Brain microvascular endothelial cell (primary cell): ENCODE measurements around the gene NOS1.

Experiments used
- DNase-seq: peaks from one replicate; pipeline ENCODE4 v3.0.0-alpha.2; 2020
- H3K27ac ChIP-seq: fragments of 250-450 bp; sonication (Bioruptor Pico); 2 replicates; pipeline ENCODE4 v1.5.1; 2020; ENCODE audit warnings: mild to moderate bottlenecking, moderate library complexity
- H3K27me3 ChIP-seq: fragments of 250-450 bp; sonication (Bioruptor Pico); replicated peaks from 2 replicates; pipeline ENCODE4 v1.5.1; 2020; ENCODE audit warnings: mild to moderate bottlenecking
- H3K36me3 ChIP-seq: fragments of 250-450 bp; sonication (Bioruptor Pico); replicated peaks from 2 replicates; pipeline ENCODE4 v1.5.1; 2020; ENCODE audit warnings: mild to moderate bottlenecking
- H3K4me3 ChIP-seq: 2 replicates; pipeline ENCODE4 v1.5.1; 2011; ENCODE audit warnings: low read depth, mild to moderate bottlenecking, control low read depth, low read length, moderate library complexity
- in situ Hi-C: cut with HindIII; loops from 2 replicates; pipeline ENCODE4 v1.10.0; 2017; ENCODE audit warnings: low sequenced_read_pairs, low pct_ligation_motif_present
- TF ChIP-seq, protein P1 (sequence below): IDR thresholded peaks from 2 replicates; pipeline ENCODE4 v1.5.1; 2011; ENCODE audit warnings: low read depth, mild to moderate bottlenecking, moderate library complexity, low read length, control low read depth, inconsistent platforms; ENCODE audit errors: missing control alignments

NOS1 gene

DNA sequence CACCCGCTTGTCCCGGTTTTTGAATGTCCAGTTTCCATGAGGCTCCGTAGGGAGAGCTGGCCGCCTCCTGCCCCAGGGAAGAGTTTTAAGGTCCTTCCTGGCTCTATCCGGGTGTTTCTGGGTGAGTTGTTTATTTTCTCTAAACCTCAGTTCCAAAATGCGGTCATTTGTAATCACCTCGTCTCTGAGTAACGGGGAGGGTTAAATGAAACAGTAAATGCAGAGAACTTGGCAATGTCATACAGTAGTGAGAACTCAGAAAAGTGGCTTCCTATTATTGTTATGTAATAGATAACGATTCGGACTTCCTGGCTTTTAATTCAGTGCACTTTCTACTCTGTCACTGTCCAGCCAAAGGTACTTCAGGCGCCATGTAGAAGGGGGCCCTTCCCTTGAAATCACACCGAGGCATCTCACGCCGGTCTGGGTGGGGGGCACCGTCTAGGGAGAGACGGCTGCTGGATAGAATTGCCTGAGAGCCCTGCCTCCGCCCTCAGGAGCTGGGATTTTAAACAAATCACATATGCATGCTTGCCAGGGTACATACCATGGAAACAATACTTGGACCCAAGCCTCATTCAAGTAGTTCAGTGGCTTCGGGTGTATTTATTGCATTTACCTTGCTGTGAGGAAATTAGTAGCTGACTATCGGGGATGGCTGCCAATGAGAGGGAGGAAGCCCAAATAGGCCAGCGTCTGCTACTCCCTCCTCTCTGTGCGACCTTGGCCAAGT is 26.4 kb downstream of the NOS1 start:
- TF ChIP-seq, protein P1, sequence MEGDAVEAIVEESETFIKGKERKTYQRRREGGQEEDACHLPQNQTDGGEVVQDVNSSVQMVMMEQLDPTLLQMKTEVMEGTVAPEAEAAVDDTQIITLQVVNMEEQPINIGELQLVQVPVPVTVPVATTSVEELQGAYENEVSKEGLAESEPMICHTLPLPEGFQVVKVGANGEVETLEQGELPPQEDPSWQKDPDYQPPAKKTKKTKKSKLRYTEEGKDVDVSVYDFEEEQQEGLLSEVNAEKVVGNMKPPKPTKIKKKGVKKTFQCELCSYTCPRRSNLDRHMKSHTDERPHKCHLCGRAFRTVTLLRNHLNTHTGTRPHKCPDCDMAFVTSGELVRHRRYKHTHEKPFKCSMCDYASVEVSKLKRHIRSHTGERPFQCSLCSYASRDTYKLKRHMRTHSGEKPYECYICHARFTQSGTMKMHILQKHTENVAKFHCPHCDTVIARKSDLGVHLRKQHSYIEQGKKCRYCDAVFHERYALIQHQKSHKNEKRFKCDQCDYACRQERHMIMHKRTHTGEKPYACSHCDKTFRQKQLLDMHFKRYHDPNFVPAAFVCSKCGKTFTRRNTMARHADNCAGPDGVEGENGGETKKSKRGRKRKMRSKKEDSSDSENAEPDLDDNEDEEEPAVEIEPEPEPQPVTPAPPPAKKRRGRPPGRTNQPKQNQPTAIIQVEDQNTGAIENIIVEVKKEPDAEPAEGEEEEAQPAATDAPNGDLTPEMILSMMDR, result no peak
- H3K4me3 ChIP-seq, result no peak overlapping the region
- no peak overlapping the region for H3K27ac ChIP-seq
- H3K27me3 ChIP-seq, result no peaks in the 10 kb centered on the region
- in situ Hi-C loops, result no loop called here
- H3K36me3 ChIP-seq, result no peaks in the 10 kb centered on the region
- no peak for DNase-seq

GRCh38 chr12:117334051-117334450 is 27.4 kb downstream of the NOS1 start:
- Histone ChIP-seq H3K4me3 (no peak overlapping the region), H3K27ac (no peak overlapping the region), H3K27me3 (no peaks in the 10 kb centered on the region), H3K36me3 (no peaks in the 10 kb centered on the region)
- in situ Hi-C loops, result no loop called here
- no peak for DNase-seq
- TF ChIP-seq, protein P1, result no peak

GRCh38 chr12:117333331-117333881 is 28.0 kb downstream of the NOS1 start:
- DNase-seq, result no peak
- Histone ChIP-seq H3K36me3 (no peaks in the 10 kb centered on the region), H3K27me3 (no peaks in the 10 kb centered on the region), H3K27ac (no peak overlapping the region), H3K4me3 (no peak overlapping the region)
- TF ChIP-seq, protein P1, result no peak
- in situ Hi-C loops, result no loop called here

DNA sequence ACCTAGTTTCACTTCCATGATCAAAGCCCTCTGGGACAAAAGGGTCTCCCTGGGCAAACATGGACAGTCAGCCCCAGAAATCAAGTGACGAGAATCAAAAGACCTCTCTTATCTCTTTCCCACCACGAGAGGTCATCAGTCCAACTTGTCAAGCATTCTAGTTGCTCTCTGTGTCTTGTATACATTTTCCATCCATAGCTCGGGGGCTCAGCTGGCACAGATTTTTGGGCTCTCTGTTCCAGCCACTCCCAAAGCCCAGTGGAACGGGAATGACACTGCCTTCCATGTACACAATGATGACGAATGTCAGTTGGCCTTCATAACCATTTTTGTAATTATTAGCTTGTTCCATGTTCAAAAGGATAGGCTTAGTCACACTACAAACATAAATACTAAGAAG is 29.7 kb downstream of the NOS1 start:
- no peaks in the 10 kb centered on the region for H3K27me3 ChIP-seq
- H3K27ac ChIP-seq, result no peak overlapping the region
- DNase-seq, result no peak
- in situ Hi-C loops, result no loop called here
- no peaks in the 10 kb centered on the region for H3K36me3 ChIP-seq
- no peak overlapping the region for H3K4me3 ChIP-seq
- TF ChIP-seq, protein P1, result no peak

DNA sequence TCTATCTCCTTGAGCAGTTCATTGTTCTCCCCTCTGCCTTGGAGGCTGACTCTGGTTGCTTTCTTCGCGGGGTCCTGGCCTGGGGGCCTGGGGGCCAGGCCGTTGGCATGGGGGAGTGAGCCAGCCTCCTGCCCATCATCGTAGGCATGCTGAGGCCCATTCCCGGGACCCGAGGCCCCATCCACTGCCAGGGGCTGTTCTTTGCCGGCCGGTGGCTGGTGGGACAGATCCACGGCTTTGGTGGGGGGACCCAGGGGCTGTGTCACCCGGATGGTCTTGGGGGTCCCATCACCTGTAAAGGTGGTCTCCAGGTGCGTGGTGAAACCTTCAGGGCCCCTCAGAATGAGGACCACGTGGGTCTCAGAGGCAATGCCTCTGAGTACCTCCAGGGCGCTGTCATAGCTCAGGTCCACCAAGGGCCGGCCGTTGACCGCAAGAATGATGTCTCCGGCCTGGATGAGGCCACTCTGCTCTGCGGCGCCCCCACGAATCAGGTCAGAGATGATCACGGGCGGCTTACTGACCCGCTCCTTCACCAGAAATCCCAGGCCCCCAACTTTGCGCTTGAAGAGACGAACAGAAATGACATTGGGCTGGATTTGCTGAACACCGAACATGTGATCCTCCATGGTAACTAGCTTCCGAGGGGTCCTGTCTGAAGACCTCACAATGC is 30.8 kb downstream of the NOS1 start:
- Histone ChIP-seq H3K4me3 (no peak overlapping the region), H3K36me3 (no peaks in the 10 kb centered on the region), H3K27me3 (no peaks in the 10 kb centered on the region), H3K27ac (no peak overlapping the region)
- TF ChIP-seq, protein P1, result no peak
- in situ Hi-C loops, result no loop called here
- DNase-seq, result no peak
